ENCODE data around the gene HSFX1. TPM values are rescaled to one million over a fixed set of nuclear protein-coding genes. Genes with fewer than 3 reads are reported as not detected.

Gene HSFX1
- total RNA-seq, 2 donors from 2014 or later, result 3.2 to 3.4 TPM

DNA sequence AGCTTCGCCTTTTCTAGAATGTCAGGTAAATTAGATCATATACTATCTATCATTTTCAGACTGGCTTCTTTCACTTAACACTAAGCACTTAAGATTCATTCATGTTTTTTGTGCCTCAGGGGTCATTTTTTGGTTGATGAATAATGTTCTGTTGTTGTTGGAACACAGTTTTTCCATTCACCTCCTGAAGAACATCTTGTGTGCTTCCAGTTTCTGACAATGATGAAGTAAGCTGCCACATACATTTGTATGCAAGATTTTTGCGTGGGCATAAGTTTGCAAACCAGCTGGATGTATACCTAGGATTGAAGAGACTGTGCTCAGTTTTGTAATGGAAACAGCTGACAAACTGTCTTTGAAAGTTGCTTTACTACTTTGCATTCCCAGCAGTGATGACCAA lies 45.5 kb downstream of the HSFX1 start:
- H3K4me3 Mint-ChIP-seq, result no peak overlapping the region
- WGBS, 2 experiments (ENCODE audit: insufficient coverage in 1 of 2, insufficient read length in 1 of 2), result 94% methylated on average over 2 of the region's 2 CpGs; no CpG with 5 or more reads in 1 of the 2 experiments
- no peaks in the 10 kb centered on the region for H3K4me1 ChIP-seq (ENCODE audit: control insufficient read depth, insufficient read depth, low read length)
- no peak overlapping the region for H3K9ac ChIP-seq (ENCODE audit: extremely low read depth, low read length, poor library complexity, severe bottlenecking)
- H3K27me3 Mint-ChIP-seq (ENCODE audit: insufficient read depth), result peaks cover 2% of the 10 kb centered on the region
- no peak overlapping the region for H3K27ac Mint-ChIP-seq
- TF ChIP-seq, protein P1, sequence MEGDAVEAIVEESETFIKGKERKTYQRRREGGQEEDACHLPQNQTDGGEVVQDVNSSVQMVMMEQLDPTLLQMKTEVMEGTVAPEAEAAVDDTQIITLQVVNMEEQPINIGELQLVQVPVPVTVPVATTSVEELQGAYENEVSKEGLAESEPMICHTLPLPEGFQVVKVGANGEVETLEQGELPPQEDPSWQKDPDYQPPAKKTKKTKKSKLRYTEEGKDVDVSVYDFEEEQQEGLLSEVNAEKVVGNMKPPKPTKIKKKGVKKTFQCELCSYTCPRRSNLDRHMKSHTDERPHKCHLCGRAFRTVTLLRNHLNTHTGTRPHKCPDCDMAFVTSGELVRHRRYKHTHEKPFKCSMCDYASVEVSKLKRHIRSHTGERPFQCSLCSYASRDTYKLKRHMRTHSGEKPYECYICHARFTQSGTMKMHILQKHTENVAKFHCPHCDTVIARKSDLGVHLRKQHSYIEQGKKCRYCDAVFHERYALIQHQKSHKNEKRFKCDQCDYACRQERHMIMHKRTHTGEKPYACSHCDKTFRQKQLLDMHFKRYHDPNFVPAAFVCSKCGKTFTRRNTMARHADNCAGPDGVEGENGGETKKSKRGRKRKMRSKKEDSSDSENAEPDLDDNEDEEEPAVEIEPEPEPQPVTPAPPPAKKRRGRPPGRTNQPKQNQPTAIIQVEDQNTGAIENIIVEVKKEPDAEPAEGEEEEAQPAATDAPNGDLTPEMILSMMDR (conservative IDR thresholded peaks at IDR 0.05), result no peak
- no peaks in the 10 kb centered on the region for H3K27me3 ChIP-seq (ENCODE audit: control insufficient read depth, insufficient read depth, low read length, poor library complexity, severe bottlenecking)
- no peak overlapping the region for H3K4me3 ChIP-seq (ENCODE audit: low read length)
- no peaks in the 10 kb centered on the region for H3K9me3 ChIP-seq (ENCODE audit: control insufficient read depth, low read length)
- H3K4me1 Mint-ChIP-seq, result no peaks in the 10 kb centered on the region
- H3K27ac ChIP-seq (ENCODE audit: low read depth, low read length), result no peak overlapping the region
- H3K36me3 Mint-ChIP-seq (ENCODE audit: low read depth), result no peaks in the 10 kb centered on the region
- DNase-seq, result no peak
- H3K9me3 Mint-ChIP-seq, result peaks cover 76% of the 10 kb centered on the region
- no peaks in the 10 kb centered on the region for H3K36me3 ChIP-seq (ENCODE audit: control insufficient read depth, insufficient read depth, low read length)

DNA sequence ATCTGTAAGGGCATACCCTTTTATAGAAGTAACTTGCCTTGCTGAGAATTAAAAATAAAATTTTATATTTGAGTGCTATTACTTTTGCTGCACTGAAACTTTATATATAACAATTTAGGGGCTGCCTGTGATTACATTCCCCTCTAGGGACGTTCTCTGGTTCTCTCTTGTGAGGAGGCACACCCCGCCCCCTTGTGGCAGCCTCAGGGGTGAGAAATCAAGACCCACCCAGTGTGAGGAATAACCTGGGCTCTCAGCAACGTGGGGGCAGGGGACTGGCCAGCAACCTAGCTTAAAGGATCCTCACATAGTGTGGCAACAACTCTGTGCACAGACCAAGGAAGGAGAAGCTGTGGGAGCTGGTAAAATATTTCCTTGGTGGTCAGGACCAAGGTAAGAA lies 51.6 kb downstream of the HSFX1 start:
- no peaks in the 10 kb centered on the region for H3K27me3 ChIP-seq (ENCODE audit: control insufficient read depth, insufficient read depth, low read length, poor library complexity, severe bottlenecking)
- no peak overlapping the region for H3K27ac Mint-ChIP-seq
- WGBS, 2 experiments (ENCODE audit: insufficient coverage in 1 of 2, insufficient read length in 1 of 2), result 37% methylated on average over 3 of the region's 3 CpGs; no CpG with 5 or more reads in 1 of the 2 experiments

More for the DNA sequence above, 51.6 kb downstream of the HSFX1 start:
- no peak overlapping the region for H3K4me3 Mint-ChIP-seq
- Histone ChIP-seq H3K9me3 (ENCODE audit: control insufficient read depth, low read length) (no peaks in the 10 kb centered on the region), H3K9ac (ENCODE audit: extremely low read depth, low read length, poor library complexity, severe bottlenecking) (no peak overlapping the region), H3K4me1 (ENCODE audit: control insufficient read depth, insufficient read depth, low read length) (no peaks in the 10 kb centered on the region), H3K36me3 (ENCODE audit: control insufficient read depth, insufficient read depth, low read length) (no peaks in the 10 kb centered on the region), H3K27ac (ENCODE audit: low read depth, low read length) (no peak overlapping the region), H3K4me3 (ENCODE audit: low read length) (no peak overlapping the region)
- H3K4me1 Mint-ChIP-seq, result peaks cover 26% of the 10 kb centered on the region
- H3K9me3 Mint-ChIP-seq, result peaks cover 76% of the 10 kb centered on the region
- DNase-seq, result peak; percentile 79
- peaks cover 3% of the 10 kb centered on the region for H3K36me3 Mint-ChIP-seq (ENCODE audit: low read depth)
- TF ChIP-seq, protein P1 (conservative IDR thresholded peaks at IDR 0.05), result peak; percentile 68
- H3K27me3 Mint-ChIP-seq (ENCODE audit: insufficient read depth), result peaks cover 3% of the 10 kb centered on the region

Other genes starting within 250 kb of the HSFX1 start
- 10 to 100 TPM; 11.9 to 18.0 TPM for gene EOLA1, start 233.1 kb upstream of the HSFX1 start, total RNA-seq
- gene HSFX3, start 224.1 kb upstream of the HSFX1 start, total RNA-seq, result not detected
- not detected for gene MAGEA9B, start 186.6 kb upstream of the HSFX1 start, total RNA-seq
- gene HSFX2, start 178.8 kb upstream of the HSFX1 start, total RNA-seq, result not detected
- 10 to 100 TPM; 60.1 to 66.3 TPM for gene TMEM185A, start 142.3 kb upstream of the HSFX1 start, total RNA-seq
- not detected for gene MAGEA11, start 62.0 kb upstream of the HSFX1 start, total RNA-seq
- gene MAGEA9, start 7.9 kb downstream of the HSFX1 start, total RNA-seq, result not detected
- gene MAGEA8, start 107.1 kb downstream of the HSFX1 start, total RNA-seq, result not detected
- not detected for gene HSFX4, start 155.5 kb downstream of the HSFX1 start, total RNA-seq
- 10 to 100 TPM; 24.0 to 37.1 TPM for gene EOLA2, start 164.4 kb downstream of the HSFX1 start, total RNA-seq

Data from endodermal cell (in vitro differentiated cells).